ENCODE data around the gene EIF3I.

Gene EIF3I

DNA sequence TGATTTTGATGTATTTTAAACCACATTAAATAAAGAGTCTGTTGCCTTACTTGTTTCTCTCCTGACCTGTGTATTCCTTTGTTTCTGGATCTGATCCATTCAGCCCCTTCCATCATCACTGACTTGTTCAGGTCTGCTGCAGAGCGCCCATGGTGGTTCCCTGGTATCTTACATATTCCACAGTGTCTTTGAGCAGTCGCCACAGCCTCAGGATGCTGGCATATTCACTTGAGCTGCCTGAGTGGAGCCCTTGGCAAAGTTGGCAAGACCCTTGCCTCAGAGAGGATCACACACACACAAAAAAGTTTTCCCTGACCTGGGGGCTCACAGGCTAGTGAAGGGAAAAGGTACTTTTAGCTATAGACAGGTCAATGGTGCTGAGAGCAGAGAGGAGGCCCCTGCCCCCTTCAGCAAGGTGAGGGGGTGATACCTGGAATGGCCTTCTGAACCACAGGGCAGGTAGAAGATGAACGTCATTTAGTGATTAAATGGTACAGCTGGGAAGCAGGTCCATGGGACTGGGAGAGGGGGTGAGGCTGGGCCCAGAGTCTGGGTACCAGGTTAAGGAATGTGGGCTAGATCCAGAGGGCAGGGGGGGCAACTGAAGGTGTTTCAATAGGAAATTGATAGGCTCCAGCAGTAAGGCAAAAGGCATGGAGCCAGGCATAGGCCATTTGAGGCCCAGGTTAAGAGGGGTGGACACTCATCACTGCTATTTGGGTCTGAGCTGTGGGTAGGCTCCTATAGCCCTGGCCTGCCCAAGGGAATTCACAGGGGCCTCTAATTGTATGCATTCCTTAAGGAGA lies 23.8 kb upstream of the EIF3I start:
- DNase-seq, result no peak

DNA sequence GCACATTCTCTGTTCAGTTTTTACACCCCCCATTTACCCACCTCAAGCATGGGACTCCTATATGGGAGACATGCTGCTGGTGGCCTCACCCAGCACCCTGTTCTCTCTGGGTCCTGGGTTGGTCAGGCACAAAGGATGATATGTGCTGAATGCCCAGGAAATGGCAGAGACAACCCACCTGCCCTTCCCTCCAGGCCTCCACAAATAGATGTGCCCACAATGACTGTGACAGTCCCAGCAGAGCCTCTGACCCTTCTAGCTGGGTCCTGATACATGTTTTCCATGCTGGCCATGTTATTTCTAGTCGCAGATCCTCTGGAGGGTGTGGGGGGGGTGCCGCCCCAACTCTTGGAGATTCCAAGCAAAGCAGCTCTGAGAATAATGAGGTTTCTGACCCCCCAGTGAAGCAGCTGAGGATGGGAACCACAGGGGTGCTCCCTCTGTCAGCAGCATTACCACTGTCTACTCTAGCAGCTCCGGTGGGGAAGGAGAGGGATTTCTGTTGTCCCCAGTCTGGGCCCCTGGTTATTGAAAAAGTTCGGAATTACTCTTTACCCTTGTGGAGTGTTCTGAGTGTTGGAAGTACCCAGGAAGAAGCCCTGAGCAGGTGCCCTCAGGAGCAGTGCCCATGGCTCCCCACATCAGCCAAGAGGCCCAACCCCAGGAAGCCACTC lies 23.0 kb upstream of the EIF3I start:
- no peak for DNase-seq

DNA sequence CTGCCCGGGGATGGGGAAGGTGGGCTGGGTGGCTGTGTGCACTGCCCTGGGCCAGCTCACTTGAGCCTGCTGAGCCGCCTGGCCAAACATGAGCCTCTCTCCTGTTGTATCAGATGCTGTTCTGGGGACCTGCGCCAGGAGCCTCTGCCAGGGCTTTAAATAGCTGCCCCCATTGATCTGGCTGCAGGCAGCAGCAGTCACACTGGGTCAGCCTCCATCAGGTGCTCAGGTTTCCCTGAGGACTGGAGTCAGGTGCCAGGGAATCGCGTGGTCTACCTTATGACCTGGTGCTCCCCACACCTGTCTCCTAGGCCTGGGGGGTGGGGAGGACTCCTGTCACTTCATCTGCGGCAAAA lies 22.5 kb upstream of the EIF3I start:
- no peak for DNase-seq

DNA sequence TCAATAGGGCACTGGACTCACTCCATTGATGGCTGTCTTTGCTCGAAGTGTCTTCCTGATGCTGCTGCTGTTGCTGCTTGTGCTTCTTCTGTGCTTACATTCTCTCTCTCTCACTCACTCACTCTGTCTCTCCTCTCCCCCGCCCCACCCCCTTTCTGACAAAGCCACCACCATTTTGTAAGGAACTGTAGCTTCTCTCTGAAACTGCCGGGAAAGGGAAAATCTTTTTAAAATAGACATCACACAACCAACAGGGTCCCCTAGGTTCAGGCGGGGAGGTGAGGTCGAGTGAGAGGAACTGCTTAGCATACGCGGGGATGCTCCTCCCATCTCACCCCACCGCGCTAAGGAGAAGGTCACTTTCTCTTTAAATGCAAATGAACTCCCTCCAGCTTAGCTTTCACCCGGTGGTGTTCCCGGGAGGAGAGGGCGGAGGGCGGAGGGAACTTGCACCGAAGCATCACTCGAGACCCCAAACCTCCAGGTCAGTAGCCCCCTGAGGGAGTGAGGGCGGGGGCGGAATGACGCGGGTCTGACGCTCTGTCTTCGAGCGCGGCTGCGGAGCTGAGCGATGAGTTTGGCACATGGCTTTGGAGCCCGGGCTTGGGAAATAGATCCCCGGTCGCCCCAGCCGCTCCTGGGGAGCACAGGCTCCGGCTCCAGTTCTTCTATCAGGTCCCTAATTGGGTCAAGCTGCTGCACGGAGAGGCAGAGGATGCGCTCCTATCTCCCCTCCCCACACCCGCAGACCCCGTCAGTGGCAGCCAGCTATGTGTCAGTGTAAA lies 21.8 kb upstream of the EIF3I start, which contains the start of gene CCDC28B:
Gene CCDC28B, plus strand, starts transcription at position 370 of the 785 bp plus-strand sequence. CDS start 1,341 bp downstream, outside the sequence.
- DNase-seq, result peak; percentile 52

DNA sequence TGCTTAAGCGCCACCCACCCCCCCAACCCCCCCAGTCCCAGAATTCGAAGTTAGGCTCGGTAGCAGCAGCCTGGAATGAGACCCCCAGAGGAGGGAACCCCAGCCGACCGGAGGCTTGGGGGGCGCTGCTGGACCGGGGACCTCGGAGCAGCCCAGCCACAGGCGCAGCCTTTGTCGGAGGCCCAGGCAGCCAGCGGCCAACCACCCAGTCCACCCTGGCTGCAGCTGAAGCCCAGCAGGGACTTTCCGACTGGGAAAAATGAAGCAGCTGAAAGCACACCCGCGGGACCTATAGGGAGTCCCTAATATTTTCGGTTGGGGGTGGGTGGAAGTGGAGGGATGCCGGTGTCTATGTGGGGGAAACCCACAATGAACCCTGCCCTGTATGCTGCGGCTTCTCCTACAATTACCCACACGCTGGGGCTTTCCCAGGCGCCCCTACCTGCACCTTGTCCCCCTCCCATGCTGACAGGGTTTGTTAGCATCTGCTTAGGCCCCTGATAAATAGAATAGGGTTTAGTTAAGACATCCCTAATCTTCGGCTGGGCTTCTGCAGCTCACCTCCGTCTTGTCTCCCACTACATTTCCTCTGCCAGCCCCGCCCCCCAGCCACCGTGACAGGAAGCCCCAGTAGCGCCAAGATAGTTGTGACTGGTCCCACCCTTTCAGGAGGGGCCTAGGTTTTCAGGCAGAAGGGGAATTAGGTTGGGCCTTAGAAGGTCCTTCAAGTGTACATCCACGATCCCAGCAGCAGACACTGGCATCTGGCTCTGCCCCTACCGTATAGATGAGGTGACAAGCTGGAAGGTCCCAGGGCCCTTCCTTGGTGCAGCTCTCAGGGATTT lies 21.0 kb upstream of the EIF3I start:
- peak; percentile 77 for DNase-seq

DNA sequence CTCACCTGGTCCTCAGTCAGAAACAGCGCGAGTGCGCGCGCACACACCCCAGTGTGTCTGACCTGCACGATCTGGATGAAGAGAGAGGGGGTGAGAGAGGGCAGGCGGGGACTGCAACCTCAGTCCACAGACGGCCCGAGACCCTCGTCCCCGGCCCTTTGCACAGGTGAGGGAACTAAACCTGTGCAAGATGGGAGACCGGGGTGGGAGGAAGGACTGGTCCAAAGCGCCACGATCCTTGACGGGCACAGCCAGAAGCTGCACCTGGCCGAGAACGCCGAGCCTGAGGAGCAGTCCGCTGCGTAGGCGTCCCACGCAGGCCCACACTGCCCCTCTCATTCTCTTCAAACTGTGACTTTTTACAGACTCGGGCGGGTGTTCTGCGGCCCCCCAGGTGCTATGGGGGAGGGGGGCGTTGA lies 17.3 kb upstream of the EIF3I start:
- no peak for DNase-seq

DNA sequence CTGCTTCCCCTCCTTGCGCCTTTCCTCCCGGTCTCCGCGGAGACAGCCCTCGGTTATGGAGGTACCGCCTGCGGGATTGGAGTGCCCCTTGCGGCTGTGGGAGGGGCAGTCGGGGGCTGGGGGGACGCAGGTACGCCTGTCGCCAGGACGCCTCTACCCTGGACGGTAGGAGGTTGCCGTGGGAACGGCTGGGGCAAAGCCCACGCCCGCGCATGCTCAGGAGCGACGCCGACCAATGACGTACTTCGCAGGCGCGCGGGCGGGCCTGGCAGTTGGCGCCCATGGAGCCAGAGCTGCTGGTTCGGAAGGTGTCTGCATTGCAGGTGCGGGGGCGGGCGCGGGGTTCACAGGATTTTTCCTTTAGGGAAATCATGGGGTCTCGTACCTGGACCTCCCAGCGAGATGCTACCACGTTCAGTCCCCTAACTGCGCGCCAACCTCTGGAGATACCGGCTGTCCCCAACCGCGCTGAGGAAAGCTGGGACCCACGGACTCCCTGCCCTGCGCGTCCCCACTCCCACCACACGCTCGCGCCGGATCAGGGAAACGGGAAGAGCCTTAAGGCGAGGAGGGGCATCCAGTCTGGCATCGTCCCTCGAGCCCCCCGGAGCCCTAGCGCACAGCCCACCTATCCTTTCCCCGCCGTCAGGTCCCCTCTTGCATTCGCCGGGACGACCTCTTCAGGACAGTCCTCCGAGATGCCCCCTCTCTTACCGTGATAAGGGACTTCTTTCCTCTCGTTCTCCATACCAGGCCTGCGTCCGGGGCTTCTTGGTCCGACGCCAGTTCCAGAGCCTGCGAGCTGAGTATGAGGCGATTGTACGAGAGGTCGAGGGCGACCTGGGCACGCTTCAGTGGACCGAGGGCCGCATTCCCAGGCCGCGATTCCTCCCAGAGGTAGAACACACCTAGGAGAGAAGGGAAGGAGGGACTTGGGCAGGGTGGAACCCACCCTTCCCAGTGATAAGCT lies 16.5 kb upstream of the EIF3I start, which contains the start of gene IQCC:
Gene IQCC, plus strand, starts transcription at position 271 of the 970 bp plus-strand sequence. Its CDS starts 11 bp downstream, at position 282.
- peak; percentile 82 for DNase-seq

DNA sequence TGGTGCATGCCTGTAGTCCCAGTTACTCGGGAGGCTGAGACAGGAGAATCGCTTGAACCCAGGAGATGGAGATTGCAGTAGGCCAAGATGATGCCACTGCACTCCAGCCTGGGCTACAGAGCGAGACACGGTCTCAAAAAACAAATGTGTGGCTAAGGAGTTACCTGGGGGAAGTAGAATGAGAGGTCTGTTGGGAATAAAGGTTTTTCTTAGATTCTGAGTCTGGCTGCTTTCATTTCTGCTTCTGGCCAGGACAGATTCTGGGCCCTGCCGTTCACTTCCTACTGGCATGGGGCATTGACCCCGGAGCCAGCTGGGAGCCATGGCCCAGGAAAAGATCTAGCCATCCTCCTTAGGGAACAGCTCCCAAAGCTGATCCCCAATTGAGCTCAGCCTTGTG lies 13.7 kb upstream of the EIF3I start:
- DNase-seq, result no peak

DNA sequence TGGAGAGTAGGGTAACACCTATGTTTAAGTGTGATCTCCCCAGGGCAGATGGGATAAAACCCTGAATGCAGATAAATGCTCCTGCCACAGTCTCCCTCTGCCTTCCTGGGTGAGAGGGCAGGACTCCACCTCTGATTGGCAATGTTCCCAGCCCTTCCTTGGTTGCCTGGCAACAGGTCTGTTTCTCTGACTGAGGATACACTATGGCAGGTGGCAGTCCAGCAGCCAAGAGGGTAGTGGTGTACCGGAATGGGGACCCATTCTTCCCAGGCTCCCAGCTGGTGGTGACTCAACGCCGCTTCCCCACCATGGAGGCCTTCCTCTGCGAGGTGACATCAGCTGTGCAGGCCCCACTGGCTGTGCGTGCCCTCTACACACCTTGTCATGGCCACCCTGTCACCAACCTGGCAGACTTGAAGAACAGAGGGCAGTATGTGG lies 13.3 kb upstream of the EIF3I start, which contains the start of gene DCDC2B:
Gene DCDC2B, plus strand, starts transcription at position 199 of the 438 bp plus-strand sequence. Its CDS starts 5 bp downstream, at position 204.
- DNase-seq, result peak; percentile 28

DNA sequence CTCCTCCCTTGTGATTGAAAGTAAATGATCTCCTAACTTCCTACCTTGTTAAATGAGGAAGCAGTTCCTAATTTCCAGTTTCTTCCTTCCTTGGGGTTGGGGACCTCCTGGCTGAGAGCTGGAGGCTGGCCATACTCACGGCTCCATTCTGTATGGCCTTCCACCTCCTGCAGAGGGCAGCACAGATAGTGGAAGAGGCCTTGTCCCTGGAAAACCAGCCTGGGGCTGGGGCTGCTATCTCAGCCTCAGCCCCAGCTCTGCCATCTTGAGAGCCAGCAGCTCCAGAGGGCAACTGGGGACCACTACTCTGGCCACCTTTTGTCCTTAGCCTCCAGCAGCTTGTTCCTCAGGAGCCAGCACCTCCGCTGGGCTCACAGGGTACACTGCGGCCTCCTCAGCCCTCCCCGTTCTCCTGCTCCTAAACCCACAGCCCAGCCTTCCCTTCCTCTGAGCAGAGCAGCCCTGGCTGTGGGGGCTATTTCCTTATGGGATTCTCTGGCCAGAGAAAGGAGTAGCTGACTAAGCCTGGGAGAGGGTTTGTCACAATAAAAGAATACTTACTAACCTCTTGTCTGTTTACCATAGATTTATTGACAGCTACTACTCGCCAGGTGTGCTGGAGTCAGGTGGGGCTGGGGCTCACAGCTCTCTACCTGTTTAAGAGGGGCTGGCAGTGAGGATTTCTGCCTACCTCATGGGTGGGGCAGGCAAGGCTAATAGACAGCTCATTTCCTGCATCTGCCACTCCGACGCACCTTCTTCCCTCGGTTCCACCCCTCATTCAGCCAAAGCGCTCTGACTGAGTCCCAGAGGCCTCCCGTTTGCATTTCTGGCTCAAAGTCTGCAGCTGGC lies 6.4 kb upstream of the EIF3I start:
- peak; percentile 56 for DNase-seq

DNA sequence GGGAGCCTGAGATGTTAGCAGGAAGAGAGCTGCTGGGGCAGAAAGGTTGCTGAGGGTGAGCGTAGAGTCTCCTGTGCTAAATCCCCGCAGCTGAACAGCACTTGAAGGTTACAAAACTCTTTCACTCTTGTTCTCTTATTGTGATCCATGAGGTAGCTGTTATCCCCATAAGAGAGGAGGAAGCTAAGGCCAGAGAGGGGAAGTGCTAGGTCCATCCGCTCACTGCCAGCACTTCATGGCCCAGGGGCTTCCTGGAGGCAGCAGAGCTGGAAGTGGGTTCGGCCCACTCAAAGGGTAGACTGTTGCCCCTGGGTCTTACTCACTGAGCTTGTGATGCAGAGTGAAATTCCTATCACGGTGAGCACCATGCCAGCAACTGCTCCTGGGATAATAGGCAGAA lies 5.6 kb upstream of the EIF3I start:
- no peak for DNase-seq

DNA sequence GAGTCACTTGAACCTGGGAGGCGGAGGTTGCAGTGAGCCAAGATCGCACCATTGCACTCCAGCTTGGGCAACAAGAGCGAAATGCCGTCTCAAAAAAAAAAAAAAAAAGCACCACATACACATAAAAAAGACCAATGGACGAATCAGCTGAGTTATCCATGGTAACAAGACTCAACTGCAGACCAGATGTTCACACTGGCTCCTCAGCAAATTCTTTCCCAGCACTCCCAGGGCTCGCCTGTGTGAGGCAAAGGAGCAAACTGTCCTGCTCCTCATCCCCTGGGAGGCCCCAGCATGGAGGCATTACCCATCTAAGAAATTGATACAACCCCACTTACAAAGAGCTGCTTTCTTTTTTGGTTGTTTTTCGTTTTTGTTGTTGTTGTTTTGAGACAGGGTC lies 3.2 kb upstream of the EIF3I start:
- no peak for DNase-seq

DNA sequence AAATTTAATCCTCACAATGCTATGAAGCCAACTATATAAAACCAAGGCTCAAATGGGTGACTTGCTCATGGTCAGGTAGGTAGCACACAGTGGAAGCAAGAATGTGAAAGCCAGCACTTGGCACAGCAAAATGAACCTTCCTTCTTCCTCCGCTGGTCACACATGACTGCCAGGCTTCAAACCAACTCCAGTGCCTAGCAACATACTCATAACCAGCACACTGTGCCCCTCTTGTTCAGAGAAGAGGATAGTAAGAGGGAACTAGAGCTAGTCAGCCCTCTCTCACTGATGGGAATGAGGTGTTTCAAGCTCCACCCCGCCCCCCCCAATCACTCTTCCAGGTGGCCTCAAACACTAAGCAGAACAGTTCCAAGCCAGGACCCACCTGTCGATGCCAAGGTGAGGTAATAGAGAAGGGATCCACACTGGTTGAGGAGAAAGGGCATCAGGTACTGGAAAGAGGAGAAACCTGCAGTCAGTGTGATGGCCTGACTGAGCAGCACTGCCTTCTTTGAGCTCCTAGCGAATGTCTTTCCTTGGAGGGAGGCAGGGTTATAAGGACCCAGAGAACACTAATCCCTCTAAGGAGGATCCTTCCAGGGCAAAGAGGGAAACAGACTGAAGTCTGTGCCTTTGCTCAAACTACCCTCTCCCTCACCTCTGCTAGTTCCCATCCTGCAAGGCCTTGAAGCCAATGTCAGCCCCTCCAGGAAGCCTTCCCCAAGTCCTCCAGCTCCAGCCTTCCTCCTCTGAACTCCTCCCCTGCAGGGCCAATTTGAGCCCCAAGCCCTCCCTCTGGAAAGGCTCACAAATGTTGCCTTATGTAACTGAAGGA lies 1.2 kb upstream of the EIF3I start:
- no peak for DNase-seq

DNA sequence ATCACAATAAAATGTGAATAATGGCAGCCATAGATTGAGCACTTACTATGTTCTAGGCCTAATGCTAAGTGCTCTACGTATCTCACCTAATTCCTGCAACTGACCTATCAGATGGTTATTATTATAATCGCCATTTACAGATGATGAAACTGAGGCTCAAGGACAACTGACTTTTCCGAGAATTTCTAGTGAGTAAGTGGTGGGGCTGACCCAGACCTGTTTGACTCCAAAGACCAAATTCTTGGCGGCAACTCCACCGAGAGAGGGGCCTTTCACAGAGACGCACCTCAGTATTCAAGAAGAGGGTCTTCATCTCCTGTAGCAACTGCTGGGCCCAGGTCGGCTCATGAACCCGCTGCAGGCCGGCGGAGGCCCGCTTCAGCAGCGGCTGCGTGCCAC lies 627 bp upstream of the EIF3I start:
- no peak for DNase-seq

DNA sequence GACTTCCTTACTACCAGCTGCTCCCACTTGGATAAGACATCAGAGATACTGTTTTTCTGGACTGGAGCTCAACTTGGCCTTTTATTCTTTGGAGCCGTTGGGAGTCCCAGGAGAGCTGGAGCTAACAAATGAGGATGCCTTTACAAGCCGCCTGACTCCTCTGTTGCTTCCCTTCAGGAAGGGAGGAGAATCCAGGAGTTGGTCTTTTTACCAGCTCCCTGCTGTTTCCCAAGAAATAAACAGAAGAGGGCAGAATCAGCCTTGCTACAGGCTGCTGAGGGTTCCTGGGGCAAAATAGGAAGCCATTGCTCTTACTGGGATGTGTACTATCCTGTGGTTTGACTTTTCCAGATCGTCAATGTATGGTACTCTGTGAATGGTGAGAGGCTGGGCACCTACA lies 1.5 kb downstream of the EIF3I start:
- DNase-seq, result no peak

DNA sequence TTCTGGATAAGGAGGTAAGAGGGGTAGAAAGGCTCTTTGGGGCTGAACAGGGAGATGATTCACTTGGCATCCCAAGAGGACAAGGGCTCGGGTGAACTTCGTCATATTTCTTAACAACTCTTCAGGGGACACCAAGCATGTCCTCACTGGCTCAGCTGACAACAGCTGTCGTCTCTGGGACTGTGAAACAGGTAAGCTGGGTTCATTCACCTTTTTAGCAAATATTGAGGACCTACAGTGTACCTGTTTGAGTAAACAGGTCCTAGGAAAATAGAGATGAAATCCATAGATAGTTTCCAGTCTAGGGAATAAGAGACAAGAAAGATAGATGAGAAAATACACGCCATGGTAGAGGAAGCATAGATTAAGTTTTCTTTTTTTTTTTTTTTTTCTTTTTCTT lies 2.1 kb downstream of the EIF3I start:
- no peak for DNase-seq

DNA sequence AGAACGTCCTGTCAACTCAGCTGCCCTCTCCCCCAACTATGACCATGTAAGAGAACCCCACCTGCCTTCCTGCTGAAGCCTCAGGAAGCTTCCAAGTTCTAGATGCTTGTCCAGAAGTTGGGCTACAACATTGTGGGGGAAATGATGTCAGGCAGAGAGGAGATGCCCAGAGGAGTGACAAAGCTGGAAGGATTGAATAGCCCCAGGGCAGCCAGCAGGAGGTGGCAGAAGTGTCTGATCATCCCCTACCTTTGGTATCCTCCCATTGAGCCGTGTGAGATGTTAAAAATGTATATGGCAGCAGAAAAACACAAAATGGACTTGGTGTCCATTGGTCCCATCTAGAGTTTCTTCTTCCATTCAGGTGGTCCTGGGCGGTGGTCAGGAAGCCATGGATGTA lies 6.6 kb downstream of the EIF3I start:
- DNase-seq, result no peak

DNA sequence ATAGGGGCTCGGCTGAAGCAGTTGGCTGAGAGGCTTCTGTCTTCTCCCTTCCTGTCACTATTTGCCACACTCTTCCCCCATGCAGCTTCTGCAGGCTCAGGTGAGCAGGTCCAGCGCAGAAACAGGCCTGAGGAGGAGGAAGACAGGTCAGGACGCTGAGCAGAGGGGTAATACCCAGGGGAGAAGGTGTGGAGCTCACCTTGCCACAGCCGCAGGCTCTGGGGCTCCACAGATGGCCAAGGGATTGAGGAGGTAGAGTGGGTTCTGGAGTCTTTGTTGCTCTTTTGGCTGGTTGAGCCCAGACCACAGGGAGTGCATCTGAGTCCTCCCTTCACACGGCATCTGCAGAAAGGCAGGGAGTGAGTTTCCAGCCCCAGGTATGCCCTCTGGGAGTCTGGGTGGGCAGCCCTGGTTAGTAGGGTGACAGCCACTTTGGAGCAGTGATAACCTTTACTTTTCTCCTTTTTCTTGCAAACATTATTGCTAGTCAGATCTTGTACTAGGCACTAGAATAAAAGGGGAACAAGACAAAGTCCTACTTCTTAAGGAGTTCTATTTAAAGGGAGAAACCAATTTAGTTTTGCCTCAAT lies 9.7 kb downstream of the EIF3I start:
- no peak for DNase-seq
